Bone marrow (tissue), 2 donors: Measurements from ENCODE around the gene UQCC3.
A peak's percentile ranks its signal among the peaks of the same experiment; 100 is the strongest.
"Not testable (repeated sequence)": the region's sequence is repeated elsewhere in the genome, so short reads cannot be mapped to it uniquely, and the experiment has no call there.

Experiments used
- DNase-seq, 2 donors: peaks; one replicate each; lab custom pipeline; 2025; lab: John Stamatoyannopoulos, UW

Gene UQCC3

DNA sequence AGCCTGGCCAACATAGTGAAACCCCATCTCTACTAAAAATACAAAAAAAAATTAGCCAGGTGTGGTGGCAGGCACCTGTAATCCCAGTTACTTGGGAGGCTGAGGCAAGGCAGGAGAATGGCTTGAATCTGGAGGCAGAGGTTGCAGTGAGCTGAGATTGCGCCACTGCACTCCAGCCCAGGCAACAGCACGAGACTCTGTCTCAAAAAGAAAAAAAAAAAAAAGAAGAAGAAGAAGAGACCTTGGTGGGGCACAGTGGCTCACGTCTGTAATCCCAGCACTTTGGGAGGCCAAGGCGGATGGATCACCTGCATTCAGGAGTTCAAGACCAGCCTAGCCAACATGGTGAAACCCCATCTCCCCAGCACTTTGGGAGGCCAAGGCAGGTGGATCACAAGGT is 32.4 kb downstream of the UQCC3 start:
- DNase-seq = not testable (repeated sequence)

DNA sequence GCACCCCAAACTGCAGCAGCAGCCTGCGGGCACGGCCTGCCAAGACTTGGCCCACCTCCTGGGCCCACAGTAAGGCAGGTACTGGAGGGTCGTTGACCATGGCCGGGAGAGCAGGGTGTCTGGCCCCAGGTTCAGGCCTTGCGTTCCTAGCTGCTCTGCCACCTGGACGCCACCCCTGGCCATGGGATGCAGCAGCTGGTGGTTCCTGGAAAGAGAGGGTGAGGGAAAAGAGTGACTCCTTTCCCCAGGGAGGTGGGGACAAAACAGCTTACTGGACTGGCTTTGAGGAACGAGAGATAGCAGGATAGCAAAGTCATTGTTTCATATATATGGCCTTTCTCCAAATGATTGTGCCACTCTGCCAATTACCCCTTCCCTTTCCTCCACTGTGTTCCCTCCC is 33.9 kb downstream of the UQCC3 start:
- DNase-seq = no peak

DNA sequence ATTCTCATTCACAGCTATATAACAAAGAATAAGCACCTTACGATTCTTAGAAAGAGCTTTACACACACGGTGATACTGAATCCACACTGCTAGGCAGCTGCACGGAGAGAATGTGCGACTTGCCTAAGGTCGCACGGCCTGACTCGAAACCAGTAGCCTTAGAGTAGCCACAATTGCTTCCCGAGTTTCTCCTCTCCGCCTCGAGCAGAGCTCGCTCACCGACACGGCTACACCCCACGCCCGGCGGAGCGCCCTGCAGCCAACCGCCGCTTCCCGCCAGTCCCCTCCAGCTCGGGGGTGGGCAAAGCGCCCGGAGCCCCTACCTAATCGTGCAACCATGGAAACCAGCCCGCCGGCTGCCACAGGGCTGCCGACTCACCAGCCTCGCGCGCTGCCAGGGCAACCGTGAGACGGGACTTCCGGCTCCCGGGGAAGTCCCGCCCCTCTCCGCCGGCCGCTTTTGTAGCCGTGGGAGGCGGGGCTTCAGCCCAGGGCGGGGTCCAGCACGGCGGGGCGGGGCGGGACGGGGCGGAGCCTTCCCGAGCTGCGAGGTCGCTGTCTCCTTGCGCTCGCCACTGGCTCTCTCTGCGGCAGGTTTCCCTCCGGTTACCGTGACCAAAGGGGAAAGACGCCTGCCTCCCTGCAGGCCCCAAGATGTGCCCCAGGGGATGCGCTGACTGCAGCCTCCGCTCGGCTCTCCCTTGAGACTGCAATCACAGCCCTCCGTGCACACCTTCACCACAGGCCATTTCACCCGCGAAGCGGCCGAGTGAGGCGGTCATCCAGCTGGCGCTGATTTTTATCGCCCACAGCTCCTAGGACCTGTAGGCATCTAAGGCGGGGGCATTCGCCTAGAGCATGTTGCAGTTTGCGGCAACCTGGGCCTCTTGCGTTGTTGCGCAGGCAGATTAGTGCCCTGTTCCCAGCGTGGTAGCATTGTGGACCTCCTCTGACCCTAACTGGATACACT is 34.7 kb downstream of the UQCC3 start:
- peak; percentile 83 to 85 for DNase-seq

DNA sequence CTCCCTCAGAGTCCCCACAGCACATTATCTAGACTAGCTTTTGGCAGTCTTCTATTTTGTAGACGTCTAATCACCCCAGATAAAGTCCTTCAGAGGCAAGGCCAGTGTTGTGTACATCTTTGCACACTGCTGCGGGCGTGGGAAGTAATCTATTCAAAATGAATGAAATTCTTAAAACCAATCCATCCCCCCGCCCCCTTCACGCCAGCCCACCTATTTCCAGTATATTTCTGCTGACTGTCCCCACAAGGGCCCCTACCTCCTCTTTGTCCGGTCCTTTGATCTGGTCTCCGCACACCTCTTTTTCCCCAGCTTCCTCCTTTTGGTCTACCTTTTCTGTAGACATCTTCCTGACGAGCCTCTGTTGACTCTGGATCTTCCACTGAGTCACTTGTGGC is 35.4 kb downstream of the UQCC3 start:
- DNase-seq = no peak

DNA sequence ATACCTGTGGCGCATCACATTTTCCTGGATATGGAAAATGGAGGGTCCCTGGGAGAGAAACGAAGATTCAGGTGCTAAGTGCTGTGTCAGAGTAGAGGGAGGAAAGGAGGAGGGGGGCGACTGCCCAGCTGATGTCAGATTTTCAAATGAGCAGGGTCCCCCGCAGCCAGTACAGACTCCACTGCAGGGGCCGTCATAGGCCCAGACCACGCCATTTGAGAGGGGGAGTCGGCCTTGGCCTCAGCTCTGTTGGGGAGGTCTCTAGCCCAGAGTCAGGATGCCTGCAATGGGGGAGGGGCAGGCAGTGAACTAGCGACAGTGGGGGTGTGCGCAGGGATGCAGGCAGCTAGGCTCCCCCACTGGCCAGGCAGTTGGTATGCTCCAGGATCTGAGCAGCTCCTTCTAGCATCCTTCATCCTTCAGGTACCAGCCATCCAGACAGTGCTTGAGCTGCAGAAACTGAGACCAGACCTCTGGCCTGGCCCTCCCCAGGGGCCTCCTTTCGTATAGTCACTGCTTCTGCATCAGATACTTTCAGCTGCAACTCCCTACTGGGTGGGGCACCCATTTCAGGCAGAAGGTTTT is 35.9 kb downstream of the UQCC3 start, which contains the start of the genes BSCL2 and GNG3:
Gene BSCL2, minus strand, starts transcription at position 148 of the 585 bp plus-strand sequence. CDS start 229 bp downstream, outside the sequence.
Gene GNG3, plus strand, starts transcription at position 400 of the 585 bp plus-strand sequence. CDS start 620 bp downstream, outside the sequence.
- no peak for DNase-seq

DNA sequence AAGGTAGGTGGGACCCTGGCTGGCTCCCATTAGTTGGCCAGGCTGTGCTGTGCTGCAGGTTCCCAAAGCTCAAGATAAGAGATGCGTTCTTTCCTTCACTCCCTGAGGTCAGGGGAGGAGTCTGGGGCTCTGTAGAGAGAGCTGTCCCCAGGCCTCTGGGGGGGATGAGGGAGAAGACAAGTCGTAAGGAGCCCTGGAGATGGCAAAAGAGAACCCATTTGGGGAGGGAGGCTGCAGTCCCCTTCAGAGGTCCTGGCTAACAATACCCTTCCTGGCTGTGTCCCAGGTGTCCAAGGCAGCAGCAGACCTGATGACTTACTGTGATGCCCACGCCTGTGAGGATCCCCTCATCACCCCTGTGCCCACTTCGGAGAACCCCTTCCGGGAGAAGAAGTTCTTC is 36.9 kb downstream of the UQCC3 start:
- DNase-seq = no peak

DNA sequence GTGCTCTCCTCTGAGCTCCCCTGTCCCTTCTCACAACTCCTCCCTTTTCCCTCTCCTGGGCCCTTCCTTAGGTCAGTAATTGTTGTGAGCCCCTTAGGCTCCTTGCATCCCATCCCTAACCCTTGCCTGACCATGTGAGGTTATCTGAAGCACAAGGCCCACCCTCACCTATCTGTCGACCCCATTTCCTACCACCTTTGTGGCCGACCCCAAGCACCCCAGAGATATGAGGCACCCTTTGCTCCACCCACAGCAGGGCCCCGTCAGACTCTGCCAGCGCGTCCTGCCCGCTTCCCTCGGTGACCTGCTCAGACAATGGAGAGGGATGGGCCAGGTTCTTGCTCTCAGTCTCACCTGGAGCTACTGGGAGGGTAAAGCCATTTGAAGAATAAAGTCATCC is 37.3 kb downstream of the UQCC3 start:
- DNase-seq = no peak

DNA sequence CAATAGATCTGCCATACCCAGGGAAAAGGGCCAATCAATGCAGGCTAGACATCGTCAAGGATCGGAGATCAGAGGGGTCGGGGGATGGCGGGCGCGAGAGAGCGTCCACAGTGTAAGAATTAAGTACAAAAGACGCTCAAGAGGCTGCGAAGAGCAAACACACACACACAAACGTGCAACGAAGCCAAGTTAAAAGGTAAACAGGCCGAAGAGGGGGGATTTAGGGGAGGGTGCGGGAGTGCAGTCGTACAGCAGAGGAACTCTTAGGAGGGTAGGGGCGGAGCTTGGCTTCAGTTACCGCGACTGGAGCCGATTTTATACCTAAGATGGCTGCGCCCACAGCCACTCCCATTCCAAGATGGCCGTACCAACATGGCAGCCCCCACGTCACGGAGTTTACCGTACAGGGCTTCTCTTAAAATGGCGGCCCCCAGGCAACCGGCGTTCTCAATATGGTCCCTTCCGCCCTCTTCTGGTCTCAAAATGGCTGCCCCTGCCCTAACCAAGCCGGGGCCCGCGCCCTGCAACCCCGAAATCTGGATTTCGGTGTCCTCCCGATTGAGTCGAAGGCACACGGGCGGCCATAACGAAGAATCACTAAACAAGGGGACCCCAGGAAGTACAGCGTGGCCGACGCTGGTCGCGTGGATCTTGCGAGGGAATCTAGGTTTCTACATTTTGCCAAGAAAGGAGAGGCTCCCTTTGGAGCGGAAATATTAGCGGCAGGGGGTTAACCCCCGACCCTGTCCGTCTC is 38.0 kb downstream of the UQCC3 start:
- peak; percentile 80 to 99 for DNase-seq

DNA sequence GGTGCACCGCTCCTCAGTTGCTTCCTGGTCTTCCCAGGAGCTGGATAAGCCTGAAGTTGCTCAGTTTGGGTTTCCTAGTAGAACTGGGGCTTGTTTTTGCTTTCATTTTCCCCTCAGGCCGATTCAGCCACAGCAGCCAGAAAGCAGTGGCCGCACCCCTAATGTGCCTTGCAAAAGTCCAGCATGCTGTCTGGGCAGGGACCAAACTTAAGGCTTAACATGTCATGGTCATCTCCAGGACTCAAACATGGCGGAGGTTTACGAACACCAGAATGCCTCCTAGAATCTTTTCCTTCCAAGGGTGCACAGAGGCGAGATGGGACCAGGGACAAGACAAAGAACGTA is 38.5 kb downstream of the UQCC3 start:
- DNase-seq = peak in 1 of 2 donors; percentile 39

DNA sequence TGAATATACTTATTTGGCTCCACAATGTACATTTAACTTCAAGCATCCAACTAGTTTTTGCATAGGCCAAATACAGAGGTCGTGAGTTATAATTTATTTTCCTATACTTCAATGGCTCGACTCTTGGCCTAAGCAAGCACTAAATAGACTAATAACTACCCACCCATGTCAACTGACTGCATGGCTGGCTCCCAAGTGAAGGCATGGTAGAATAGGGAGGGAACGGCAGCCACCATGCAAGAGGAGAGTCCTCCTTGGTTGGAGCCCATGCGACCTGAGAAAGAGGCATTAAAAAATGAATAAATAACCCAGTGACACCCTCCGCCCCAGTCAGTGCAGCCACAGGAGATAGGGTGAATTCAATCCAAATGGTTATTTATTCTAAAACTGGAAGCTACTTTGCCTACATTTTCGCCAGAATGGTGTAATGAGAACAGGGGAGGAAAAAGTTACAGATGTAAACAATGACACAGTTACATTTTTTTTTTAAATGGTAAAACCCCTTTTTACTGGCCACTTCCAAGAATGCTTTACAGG is 40.9 kb downstream of the UQCC3 start:
- DNase-seq = no peak

DNA sequence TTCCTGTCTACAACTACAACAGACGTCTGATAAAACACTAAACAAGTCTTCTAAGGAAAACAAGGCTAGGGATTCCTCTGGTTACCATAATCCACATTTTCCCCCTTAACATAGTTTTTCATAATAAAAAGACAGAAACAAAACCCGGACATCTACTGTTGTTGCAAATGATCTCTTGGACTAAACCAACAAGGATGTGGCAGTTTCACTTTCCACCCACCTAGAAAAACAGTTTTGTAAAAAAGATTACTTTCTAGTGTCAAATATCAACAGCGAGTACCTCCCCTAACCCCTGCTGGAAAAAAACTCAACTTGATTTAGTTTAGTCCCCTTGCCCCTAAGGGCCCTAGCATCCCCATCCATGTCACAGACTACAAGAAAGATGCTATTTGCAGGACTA is 41.4 kb downstream of the UQCC3 start:
- no peak for DNase-seq

DNA sequence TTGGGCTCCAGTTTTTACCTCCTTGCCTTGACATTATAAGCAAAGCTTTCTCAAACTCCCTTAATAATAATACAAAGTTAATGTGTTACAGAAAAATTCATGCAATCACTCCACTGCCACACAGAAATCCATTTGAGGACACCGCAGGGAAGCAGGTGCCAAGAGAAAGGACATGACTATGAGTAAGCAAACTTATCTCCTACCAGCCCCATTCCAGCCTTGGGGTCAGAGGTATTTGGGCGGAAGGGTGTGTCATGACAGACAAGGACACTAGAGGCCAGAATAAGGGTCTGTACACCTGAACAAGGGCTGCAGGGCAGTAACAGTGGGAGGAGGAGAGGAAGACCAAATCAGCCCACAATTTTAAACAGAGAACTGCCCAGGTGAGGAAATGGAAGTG is 41.9 kb downstream of the UQCC3 start:
- no peak for DNase-seq

DNA sequence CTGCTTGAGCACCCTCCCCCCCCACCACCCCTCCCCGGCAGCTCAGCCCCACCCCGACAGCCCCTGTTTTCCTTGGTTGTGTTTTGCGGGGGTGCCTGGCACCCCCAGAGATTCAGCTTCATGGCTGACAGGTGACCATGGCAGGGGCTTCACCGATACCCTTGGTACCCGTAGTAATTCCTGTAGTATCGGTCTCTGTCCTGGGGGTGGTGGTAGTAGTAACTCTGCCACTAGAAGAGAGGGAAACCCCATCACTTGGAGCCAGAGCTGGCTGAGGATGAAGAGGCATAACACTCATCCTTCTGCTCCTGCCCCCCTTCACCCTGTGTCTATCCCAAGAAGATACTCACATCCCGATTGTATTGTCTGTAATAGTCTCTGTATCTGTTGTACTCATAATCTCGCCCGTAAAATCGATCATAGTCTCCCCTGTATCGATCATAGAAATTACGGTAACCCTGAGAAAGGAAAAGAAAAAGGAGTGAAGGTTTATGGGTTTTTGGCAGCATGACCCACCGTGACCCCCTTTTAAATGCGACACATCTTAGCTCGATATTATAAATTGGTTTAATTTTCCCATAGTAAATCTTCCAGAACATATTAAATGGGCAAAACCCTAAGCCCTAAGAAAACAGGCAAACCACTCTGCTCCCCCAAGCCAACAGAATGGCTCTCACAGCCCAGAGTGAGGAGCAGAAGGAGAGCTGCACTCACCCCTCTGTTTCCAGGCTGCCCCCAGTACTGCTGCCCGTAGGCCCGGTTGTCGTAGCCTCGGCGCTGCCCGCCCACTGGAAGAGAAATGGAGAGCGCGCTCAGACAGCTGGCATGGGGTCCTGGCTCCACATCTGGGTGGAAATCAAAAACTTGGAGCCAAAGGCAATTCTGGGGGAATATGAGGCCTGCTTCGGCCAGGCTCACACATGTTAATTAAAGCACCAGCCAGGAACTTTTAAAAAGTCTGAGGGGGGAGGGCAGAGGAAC is 44.0 kb downstream of the UQCC3 start:
- no peak for DNase-seq

DNA sequence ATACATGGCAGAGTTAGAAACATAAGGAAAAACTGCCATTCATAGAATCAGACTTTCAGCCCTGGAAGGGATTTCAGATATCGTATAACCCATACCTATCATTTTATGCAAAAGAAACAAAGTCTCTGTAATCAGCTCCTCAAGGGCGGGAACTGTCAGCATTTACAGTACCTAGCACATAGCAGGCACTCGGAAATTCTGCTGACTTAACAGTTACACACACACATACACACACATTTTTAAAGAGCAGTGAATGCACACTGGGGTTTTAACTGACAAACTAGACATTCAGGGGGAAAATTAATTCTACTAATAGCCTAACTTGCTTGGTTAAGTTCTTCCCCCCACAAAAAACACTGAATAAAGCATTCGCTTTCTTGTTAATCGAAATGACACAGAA is 44.7 kb downstream of the UQCC3 start:
- DNase-seq = no peak

DNA sequence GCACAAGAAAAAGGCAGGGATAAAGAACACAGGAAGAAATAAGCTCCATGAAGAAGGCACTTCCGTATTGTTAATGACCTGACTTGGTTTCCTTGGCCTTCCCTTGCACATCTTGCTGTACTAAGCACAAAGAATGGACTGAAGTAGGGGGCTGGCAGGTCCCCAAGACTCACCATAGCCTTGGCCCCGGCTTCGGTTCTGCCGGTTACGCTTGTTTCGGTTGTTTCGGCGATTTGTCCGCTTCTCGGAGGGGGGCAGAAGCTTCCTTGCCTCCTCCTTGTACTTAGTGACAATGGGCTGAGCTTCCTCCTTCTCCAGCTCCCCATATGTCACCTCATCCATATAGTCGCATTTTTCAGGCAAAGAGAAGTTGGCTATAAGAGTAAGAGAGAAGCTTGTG is 45.3 kb downstream of the UQCC3 start:
- DNase-seq = no peak

DNA sequence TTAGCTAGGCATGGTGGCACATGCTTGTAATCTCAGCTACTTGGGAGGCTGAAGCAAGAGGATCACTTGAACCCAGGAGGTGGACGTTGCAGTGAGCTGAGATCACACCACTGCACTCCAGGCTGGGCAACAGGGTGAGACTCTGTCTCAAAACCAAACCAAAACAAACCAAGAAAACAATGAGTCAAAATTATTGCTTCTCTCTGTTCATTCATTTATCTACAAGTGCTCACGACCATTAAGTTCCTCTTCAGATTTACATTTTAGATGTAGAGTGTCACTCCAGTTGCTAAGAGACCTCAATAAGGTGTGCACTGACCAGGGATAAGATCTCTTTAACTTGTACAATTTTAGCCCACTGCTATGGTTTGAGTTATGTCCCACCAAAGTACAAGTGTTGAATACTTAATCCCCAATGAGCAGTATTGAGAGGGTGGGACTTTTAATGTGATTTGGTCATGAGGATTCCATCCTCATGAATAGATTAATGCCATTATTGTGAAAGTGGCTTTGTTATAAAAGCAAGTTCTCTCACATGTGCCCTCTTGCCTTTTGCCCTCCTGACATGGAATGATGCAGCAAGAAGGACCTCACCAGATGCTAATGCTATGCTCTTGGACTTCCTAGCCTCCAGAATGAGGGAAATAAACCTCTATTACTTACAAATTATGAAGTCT is 48.0 kb downstream of the UQCC3 start:
- no peak for DNase-seq

DNA sequence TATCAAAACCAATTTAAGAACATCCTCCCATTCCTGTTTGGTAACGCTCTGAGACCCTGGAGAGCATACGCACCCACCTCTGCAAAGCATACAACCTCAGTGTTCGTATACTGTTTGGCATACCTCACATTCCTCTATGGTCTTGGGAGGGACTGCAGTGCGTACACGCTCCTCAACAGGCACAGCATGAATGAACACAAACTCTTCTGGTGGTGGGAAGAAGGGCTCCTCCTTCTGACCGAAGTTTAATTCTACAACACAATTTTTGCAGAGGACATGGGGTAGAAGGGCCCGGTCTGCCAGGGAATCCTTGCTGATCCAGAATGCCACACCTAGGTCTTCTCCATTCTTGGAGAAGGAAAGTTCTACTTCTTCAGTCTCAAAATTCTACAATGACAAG is 50.5 kb downstream of the UQCC3 start:
- DNase-seq = no peak
